ENCODE data around the gene NOX3. TPM values are rescaled to one million over a fixed set of nuclear protein-coding genes. Genes with fewer than 3 reads are reported as not detected.
"Not testable (repeated sequence)": the region's sequence is repeated elsewhere in the genome, so short reads cannot be mapped to it uniquely, and the experiment has no call there.

NOX3 gene, protein sequence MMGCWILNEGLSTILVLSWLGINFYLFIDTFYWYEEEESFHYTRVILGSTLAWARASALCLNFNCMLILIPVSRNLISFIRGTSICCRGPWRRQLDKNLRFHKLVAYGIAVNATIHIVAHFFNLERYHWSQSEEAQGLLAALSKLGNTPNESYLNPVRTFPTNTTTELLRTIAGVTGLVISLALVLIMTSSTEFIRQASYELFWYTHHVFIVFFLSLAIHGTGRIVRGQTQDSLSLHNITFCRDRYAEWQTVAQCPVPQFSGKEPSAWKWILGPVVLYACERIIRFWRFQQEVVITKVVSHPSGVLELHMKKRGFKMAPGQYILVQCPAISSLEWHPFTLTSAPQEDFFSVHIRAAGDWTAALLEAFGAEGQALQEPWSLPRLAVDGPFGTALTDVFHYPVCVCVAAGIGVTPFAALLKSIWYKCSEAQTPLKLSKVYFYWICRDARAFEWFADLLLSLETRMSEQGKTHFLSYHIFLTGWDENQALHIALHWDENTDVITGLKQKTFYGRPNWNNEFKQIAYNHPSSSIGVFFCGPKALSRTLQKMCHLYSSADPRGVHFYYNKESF
- total RNA-seq (2014; rRNA removed; shearing (Covaris generic)): not detected in 2 replicates

DNA sequence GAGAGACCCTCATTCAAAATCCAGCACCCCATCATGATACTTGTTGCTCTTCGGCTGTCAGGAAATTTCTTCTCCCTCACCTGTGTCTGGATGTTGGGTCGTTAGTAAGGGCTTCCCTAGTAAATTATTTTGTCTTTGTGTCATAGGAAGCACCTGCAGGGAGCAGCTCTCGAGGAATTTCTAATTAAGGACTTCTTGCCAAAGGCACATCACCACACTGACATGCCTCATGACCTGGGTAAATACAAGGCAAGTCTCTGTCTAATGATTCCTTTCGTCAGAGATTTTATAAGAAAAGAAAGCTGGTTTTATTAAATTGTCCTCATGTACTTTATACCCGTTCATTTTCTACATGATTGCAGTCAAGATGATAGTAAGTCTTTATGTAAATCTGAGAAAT, at the start of gene NOX3:
Gene NOX3, minus strand, starts transcription at position 74 of the 400 bp plus-strand sequence. Its CDS starts 39 bp downstream, at position 35.
- no peak for DNase-seq (ENCODE audit: low read depth)

DNA sequence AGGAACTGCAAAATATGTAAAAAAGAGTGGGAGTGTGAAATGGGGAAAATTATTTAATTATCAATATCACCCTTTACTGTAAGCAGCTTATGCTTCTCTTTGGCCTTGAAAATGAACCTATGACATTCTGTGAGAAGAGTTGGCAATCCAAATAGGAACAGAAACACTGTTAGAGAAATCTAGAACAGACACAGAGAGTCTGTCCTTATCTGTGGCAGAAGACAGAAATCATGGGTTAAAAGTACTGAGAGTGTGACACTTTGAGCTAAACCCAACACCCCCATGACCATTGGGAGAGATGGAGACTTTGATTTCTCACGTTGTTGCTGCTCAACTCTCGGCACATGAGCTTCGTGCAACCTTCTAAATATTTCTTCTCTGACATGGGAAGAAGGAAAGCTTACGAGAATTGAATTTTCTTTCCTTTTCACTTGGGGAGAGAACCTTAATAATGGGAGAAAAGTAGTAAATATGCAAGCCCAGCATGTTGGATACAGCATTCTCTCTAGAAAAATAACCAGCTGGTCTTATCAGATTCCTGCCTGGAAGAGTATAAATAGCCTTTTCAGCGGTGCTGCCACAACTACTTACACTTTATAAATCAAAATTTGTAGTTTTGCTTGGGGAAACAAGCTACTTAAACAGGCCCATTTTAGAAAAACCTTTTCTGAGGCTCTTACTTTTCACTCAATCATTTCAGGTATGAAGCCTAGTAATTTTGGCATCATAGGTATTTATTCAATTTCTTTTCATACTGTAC, 49.4 kb upstream of the NOX3 start:
- no peak for DNase-seq (ENCODE audit: low read depth)

- DNase-seq (ENCODE audit: low read depth): no peak
These were observed 46.8 kb upstream of the NOX3 start for GRCh38 chr6:155502393-155502792.

GRCh38 chr6:155499574-155499973, 43.9 kb upstream of the NOX3 start:
- DNase-seq (ENCODE audit: low read depth): no peak

DNA sequence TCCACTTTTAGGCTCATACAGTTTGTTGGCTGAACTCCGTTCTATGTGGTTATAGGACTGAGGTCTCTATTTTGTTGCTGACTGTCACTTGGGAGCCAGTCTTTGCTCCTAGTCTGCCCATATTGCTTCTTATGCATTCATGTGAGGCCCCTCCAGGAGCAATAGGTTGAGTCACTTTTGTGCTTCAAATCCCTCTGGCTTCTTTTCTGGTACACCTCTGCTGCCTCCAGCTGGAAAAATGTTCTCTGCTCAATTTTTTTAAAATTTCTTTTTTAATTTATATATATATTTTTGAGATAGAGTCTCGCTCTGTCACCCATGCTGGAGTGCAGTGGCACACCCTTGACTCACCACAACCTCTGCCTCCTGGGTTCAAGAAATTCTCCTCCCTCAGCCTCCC, 42.7 kb upstream of the NOX3 start:
- DNase-seq (ENCODE audit: low read depth): no peak

GRCh38 chr6:155497273-155497672, 41.6 kb upstream of the NOX3 start:
- no peak for DNase-seq (ENCODE audit: low read depth)

GRCh38 chr6:155495011-155495768, 39.6 kb upstream of the NOX3 start:
- DNase-seq (ENCODE audit: low read depth): peak; percentile 65

DNA sequence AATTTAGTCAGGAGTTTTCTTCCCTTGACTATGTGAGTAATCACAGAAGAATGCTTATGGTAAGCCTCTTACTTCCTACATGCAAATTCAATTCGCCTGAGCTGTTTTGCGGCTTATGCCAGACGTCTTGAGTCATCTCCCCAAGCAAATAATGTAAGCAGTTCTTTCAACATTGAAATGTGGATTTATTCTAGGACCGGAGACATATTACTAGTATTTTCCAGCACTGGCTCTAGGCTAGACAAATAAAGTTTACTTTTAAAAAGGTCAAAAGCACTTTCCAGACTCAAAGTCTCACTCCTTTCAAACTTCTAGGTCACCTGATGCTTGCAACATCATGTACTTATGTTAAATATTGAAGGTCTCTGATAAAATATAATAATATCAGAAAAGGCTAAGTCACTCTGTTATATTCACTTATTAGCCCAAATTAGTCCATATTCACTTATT, 38.1 kb upstream of the NOX3 start:
- DNase-seq (ENCODE audit: low read depth): peak; percentile 96

DNA sequence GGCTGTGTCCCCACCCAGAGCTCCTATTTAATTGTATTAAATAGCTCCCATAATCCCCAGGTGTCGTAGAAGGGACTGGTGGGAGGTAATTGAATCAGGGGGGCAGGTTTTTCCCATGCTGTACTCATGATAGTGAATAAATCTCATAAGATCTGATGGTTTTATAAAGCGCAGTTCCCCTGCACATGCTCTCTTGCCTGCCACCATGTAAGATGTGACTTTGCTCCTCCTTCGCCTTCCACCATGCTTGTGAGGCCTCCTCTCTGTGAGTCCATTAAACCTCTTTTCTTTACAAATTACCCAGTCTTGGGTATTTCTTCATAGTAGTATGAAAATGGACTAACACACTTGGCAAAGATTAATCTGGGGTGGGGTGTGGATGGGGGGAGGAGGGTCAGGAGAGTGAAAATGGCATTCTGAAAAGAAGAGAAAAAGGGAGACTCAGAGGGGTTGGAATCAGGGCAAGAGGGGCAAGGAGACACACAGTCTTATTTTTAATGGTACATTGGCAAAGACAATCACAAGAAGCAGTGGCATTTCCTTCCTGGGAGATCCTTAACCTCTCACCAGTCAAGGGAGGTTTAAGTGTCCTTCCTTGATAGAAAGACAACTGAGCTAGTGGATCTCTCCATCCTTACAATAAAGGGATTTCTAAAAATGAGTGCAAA, 37.5 kb upstream of the NOX3 start:
- DNase-seq (ENCODE audit: low read depth): no peak

- no peak for DNase-seq (ENCODE audit: low read depth)
These were observed 36.6 kb upstream of the NOX3 start for GRCh38 chr6:155492061-155492735.

GRCh38 chr6:155491421-155491820, 35.8 kb upstream of the NOX3 start:
- DNase-seq (ENCODE audit: low read depth): no peak

GRCh38 chr6:155488197-155488596, 32.6 kb upstream of the NOX3 start:
- DNase-seq (ENCODE audit: low read depth): not testable (repeated sequence)

DNA sequence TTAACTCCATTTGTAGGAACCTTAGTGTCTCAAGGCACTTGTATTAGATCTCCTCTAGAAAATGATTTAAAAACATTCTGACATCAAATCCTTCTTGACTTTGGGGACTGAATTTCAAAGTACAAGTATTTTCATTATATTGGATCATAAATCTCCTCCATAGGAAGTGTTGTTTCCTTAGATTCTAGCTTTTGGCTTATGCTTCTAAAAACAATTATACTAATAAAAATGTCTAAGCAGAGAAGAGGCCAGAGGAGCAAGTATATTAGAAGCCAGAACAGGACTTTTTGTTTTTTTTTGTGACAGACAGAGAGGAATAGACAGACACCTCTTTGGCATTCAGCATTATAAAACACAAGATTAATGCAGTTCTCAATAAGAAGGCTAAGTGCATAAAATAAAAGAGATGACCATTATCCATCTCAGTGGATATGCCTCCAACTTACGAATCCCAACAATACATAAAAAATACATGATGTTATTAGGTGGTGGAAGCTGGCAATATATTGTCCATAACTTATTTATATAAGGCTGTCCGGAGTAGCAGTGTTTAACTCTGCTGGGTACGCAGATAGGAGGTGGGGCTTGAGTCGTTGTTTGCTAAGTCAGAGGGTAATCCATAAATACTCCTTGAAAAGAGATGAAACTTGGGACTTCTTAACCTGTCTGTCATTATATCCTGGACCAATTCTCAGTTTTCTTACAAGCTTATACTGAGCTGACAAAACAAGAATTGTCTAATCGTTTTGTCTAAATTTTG, 31.9 kb upstream of the NOX3 start:
- DNase-seq (ENCODE audit: low read depth): no peak

- DNase-seq (ENCODE audit: low read depth): no peak
These were observed 31.2 kb upstream of the NOX3 start for GRCh38 chr6:155486721-155487294.

DNA sequence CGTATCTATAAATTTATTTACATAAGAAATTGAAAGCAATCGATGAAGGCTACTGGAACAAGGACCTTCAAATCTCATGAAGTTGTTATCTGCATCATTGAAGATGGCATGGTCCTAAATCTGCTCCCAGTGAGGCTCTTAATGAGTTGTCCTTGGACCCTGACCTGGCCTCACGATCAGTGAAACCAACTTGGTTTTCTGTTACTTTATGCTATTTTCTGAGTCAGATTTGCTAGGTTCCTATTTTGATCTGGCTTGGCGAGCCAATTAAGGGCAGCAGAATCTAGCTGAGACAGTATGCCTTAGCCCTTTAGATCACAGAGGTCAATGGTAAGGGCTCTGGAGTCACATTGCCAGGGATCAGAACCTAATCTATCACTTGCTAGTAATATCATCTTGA, 30.1 kb upstream of the NOX3 start:
- no peak for DNase-seq (ENCODE audit: low read depth)

DNA sequence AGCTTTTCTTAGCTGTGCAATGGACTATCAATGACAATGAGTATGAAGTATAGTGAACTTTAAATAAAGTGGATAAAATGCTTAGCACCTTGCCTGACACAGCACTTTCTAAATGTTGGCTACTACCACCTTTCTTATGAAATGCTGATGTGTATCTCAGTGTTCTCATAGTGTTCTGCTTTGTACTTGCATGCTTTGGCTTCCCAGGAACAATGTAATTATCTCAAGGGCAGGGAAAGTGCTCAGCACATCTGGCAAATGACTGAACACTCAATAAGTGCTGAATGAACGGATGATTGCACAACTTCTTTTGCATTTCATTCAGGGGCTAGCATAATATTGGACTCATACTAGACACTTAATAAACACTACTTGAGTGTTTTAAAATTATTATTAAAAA, 28.2 kb upstream of the NOX3 start:
- no peak for DNase-seq (ENCODE audit: low read depth)

DNA sequence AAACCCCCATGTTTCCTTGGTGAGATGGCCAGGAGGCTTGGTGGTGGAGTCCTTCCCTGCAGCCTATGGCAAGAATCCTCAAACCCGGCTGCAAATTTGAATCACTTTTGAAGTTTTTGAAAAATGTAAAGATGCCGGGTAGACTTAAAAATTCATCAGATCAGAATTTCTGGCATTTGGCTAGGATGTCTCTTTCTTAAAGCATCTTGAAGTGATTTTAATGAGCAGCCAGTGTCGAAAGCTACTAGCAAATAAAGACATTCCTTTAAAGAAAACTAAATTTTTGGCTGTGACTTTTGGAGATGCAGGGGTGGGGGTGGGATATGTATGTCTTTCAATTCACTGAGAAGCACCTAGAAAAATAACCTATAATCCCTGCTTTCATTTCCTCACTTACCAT, 25.6 kb upstream of the NOX3 start:
- DNase-seq (ENCODE audit: low read depth): no peak

DNA sequence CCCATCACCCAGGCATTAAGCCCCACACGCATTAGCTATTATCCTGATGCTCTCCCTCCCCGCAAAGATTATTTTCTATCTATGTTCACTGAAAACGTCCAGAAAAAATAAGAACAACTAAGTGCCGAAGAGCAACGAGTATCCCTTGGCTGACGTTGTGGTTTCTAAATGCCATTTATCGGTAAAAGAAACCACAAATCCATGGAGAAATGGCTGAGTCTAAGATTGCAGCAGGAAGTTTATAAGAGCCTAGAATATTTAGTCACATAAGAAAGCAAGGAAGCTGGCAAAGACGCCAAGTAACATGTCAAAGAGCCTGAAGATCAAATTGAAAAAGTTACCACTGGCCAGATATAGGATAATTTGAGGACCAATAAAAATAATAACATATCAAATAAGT, 18.1 kb upstream of the NOX3 start:
- no peak for DNase-seq (ENCODE audit: low read depth)

DNA sequence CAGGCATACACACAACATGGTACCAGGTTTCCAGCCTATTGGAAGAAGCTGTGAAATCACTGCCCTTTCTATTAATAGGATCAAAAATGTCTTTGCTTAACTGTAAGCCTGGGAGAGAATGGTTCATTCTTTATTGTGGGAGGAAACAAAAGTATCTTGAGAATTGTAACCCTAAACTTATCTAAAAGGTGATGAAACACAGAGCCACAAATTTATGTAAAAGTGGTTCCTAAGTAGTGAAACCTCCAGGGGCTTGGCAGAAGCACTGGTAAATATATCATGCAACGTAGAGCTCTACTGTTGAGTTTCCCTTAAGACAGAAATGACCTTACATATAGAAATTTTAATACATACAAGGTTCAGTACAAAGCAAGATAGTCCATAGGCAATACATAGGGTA, 17.2 kb upstream of the NOX3 start:
- no peak for DNase-seq (ENCODE audit: low read depth)

Measured in Daoy (cell line).